GM18498 (cell line): ENCODE data around the gene LRRC49.

Source experiments
- ATAC-seq: cut with Tn5 transposase; IDR thresholded peaks from one replicate; pipeline ENCODE4 v1.9.1; 2021; ENCODE audit warnings: mild to moderate bottlenecking, moderate library complexity; ENCODE audit not compliant: unreplicated experiment

The LRRC49 gene

GRCh38 chr15:71048913-71049675, 156.5 kb downstream of the LRRC49 start:
- no peak for ATAC-seq

DNA sequence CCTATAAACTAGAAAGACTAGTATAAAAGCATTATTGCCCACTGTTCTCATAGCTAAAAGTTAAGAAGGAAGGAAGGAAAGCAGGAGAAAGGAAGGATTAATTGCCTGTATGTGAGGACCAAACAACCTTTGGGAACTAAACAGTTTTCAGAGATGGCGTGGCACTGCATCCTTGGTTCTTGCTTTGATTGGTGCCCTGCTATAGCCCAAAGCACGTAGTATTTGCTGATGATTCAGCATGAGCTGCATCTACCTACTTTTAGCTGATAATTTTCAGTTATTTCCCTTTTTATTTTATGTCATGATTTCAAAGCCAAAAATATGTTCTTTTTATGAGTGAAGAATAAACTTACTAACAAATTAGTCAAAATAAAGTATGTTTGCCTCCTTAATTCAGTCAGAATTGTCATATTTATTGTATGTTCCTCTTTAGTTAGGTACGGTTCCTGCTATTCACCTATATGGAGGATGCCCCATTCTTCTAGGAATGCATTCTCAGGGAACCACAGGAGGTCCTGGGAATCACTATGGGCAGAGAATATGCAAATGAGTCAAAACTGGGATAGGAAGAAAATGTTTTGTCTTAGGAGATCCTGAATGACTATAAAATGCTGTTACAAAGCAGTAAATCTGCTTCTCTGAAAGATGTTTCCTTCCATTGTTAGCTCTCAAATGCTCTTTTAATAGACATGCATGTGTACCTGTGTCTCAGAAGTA, 157.2 kb downstream of the LRRC49 start:
- ATAC-seq: no peak

GRCh38 chr15:71050461-71050860, 157.8 kb downstream of the LRRC49 start:
- no peak for ATAC-seq

GRCh38 chr15:71051539-71051938, 158.9 kb downstream of the LRRC49 start:
- no peak for ATAC-seq

DNA sequence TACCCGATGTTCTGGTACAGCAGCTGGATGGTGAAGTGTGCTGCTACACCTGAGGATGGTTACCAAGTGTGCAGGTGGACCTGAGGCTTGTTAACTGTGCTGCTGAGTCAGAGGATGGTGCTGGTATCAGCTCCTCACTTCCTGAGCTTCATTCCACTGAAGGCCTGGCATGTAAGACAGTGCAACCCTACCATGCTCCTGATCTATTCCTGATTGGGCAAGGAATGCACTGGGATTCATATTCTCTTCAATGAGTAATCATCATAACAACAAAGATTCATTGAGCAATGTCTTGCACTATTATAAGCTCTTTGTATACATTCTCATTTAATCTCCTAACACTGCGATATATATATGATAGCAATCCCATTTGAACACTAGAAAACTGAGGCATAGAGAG, 159.7 kb downstream of the LRRC49 start:
- no peak for ATAC-seq

DNA sequence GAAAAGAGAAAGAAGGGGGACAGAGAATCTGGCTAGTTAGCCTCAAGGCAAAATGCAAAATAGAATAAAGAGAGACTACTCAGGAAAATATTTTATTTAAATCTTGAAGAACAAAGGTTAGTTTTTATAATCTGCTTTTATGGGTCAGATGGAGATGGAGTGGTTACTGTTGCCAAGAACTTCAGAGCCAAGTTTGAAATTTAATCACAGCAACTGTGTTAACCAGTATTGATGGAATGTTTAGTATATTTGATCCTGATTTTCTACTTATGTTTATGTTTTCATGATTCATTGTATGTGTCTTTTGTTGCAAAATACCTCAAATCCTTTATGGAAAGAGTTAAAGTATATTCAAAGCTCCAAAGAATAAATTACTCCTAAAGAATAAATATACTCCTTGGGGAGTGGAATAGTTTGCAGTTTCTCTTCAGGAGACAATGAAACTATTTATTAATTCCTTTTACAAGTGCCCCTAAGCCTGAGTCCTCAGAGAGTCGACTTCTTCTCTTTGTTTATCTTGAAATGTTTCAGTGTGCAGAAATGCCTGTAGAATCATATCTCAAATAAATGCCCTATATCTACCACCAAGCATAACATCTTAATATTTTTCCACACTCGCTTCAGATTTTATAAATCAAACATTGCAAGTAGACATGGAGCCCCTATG, 161.8 kb downstream of the LRRC49 start:
- no peak for ATAC-seq

GRCh38 chr15:71055461-71055860, 162.8 kb downstream of the LRRC49 start:
- no peak for ATAC-seq

GRCh38 chr15:71056111-71056510, 163.5 kb downstream of the LRRC49 start:
- ATAC-seq: no peak

DNA sequence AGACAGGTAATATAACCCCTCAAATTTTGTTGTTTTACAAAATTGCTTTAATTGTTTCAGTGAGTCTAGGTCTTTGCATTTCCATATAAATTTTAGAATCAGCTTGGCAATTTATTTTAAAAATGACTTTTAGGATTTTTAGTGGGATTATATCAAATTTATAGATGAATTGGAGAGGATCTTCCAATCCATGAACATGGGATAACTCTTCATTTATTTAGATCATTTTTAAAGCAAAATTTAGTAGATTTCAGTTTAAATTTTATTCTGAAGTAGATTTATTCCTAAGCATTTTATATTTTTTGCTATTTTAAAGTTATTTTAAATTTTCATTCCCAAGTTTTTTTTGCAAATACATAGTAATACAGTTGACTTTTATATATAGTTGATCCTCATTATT, 164.5 kb downstream of the LRRC49 start:
- no peak for ATAC-seq

DNA sequence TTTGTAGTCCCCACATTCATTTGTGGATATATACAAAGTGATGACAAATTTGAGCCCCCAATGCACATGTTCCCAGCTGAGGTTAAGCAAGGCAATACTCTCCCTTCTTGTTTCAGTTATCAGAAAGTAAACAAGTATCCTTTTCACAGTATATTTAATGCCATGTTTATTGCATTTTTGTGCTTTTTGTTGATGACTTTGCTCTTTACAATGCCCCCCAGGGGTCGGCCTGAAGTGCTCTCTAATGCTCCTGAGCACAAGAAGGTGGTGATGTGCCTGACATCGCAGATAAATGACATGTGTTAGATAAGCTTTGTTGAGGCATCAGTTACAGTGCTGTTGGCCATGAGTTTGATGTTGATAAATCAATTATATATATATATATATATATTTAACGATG, 165.0 kb downstream of the LRRC49 start:
- ATAC-seq: no peak

GRCh38 chr15:71060983-71061382, 168.4 kb downstream of the LRRC49 start:
- no peak for ATAC-seq

DNA sequence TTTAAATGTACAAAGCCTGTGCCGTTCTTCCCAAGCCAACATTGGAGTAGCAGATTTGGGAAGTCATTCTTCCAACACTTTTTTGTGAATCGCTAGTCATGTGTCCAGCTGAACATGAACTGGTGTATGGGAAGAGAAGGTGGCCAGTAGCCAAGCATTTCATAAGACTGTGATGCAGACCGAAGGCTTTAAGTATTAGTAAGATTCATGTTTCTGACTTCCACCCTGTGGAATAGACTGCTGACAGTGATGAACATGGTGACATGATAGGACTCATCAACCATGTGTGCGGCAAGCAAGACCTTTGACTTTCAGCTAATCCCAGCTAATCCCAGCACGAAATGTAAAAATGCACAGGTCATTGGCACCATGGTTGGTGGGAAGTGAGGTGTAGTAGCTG, 174.4 kb downstream of the LRRC49 start:
- ATAC-seq: no peak

GRCh38 chr15:71069693-71070092, 177.1 kb downstream of the LRRC49 start:
- no peak for ATAC-seq

GRCh38 chr15:71071529-71071928, 178.9 kb downstream of the LRRC49 start:
- ATAC-seq: no peak

DNA sequence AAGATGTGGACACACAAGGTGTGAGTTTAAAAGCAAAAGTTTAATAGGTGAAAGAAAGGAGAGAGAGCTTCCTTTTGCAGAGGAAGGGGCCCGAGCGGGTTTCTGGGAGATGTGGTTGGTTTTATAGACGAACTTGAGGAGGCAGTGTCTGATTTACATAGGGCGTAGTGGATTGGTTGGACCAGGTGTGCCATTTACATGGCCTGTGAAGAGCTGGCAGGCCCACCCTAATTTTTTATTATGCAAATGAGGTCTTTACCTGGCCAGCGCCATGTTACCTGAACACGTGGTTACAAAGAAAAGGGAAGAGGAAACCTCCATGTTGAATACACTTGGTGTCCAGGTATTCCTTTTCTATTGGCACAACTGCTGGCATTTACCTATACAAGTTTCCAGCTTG, 179.8 kb downstream of the LRRC49 start:
- ATAC-seq: no peak

- no peak for ATAC-seq
Observed at GRCh38 chr15:71078506-71079207, 186.0 kb downstream of the LRRC49 start.

DNA sequence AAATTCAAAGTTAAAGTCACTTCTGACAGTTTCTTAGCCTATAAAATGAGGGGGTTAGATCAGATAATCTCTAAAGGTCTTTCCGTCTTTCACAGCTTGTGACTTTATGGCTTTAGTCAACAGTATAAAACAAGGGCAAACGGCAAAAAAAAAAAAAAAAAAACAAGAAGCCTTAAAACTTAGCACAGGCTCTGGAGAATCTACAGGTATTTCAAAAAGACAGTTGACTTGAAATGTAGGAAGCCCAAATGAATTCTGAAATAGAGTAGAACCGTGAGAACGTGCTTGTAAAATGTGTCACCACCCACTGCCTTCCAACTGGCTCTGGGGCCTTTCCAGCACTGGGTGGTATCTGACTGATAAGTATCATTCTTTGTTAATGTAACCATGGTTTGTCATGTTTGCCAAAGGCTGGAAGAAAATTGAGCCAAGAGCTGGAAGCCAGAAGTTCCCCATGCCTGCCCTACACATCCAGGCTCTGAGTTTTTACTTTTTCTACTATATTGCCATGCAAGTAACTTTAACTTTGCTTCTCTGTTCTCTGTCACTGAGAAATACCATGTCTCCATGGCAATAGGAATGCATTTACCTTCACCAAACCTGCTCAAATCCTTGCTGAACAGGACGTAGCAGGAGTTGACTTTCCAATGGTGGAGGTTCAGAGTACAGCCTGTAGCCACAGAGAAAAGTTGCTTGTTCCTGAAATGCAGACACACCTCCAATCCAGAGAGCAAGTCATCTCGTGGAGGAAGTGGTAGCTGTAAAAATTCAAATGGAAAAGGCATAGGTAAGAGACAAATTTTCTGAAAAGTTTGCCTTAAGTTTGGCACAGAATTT, 186.8 kb downstream of the LRRC49 start:
- ATAC-seq: no peak

GRCh38 chr15:71080166-71080565, 187.5 kb downstream of the LRRC49 start:
- no peak for ATAC-seq

DNA sequence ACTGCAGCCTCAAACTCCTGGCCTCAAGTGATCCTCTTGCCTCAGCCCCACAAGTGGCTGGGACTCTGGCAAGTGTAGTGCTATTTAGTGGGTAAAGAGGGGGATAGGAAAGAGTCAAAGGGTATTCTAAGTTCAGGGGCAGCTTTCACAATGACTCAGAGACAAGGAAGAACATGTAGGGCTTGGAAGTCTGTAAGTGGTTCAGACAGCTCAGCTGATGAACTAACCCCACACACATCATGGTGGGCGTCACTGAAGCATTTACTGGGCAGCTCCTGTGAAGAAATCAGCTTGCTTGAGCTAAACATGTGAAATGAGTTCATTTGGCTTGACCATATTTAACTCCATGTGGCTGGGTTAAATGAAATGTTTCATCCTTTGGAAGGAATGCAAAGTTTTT, 188.1 kb downstream of the LRRC49 start:
- no peak for ATAC-seq

DNA sequence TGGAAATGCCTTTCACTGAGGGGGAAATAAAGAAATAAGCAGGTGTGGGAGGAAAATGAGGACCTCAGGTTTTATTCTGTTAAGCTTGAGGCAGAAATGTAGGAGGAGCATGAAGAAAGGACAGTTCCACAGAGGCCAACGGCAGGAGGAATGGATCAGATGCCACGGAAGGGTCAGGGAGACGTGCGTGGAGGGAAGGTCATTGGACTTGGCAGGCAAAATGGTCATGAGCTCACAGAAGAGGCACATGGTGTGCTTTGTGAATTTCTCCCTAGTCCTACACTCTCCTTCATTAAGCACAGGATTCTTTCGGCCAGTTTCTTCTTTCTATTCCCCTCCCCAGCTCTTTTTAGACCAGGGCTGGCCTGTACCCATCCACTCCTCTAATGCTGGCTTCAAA, 190.2 kb downstream of the LRRC49 start:
- no peak for ATAC-seq
